HepG2 (cell line): Measurements from ENCODE around the gene KCNK18. TPM values are rescaled to one million over a fixed set of nuclear protein-coding genes. Genes with fewer than 3 reads are reported as not detected.

ENCODE experiments used
- ADNP ChIP-seq: sonication (generic); formaldehyde crosslinking; IDR thresholded peaks from 2 replicates; pipeline ENCODE4 v1.4.0; 2020; ENCODE audit warnings: missing genetic modification reagents
- AGO2 ChIP-seq: fragments of 200-400 bp; formaldehyde crosslinking; optimal IDR thresholded peaks from 2 replicates; pipeline ENCODE3; 2017; ENCODE audit warnings: mild to moderate bottlenecking, low read depth, low read length, moderate library complexity
- ATF7 ChIP-seq, 2 experiments: fragments of 450-650 bp in 1 of 2; sonication (generic) in 1 of 2; formaldehyde crosslinking in 1 of 2; IDR thresholded peaks; 2 replicates each; pipeline versions ENCODE4 v1.4.0 to v1.6.1; 2016 to 2020; ENCODE audit warnings: antibody characterized with exemption in 1 of 2, mild to moderate bottlenecking in 1 of 2, missing genetic modification reagents in 1 of 2
- HOXA3 ChIP-seq: sonication (generic); formaldehyde crosslinking; IDR thresholded peaks from 2 replicates; pipeline ENCODE4 v1.5.0; 2020; ENCODE audit warnings: missing genetic modification reagents
- IRF2 ChIP-seq: IDR thresholded peaks from 2 replicates; pipeline ENCODE4 v1.6.1; 2018; ENCODE audit warnings: missing genetic modification reagents, missing compliant biosample characterization
- MATR3 ChIP-seq: sonication (generic); formaldehyde crosslinking; IDR thresholded peaks from 2 replicates; pipeline ENCODE4 v1.4.0; 2020; ENCODE audit warnings: missing genetic modification reagents
- NFKBIZ ChIP-seq: IDR thresholded peaks from 2 replicates; pipeline ENCODE4 v1.6.1; 2018; ENCODE audit warnings: missing genetic modification reagents, missing compliant biosample characterization
- PPARG ChIP-seq: conservative IDR thresholded peaks from 2 replicates; pipeline ENCODE4 v1.6.1; 2016; ENCODE audit warnings: missing biosample characterization, missing genetic modification reagents
- SIN3A ChIP-seq: IDR thresholded peaks from 2 replicates; pipeline ENCODE4 v1.6.1; 2011; ENCODE audit warnings: low read depth, mild to moderate bottlenecking, control low read depth, low read length, borderline replicate concordance
- SOX5 ChIP-seq: IDR thresholded peaks from 2 replicates; pipeline ENCODE4 v1.6.1; 2016; ENCODE audit warnings: borderline replicate concordance
- STAG1 ChIP-seq: sonication (generic); formaldehyde crosslinking; IDR thresholded peaks from 2 replicates; pipeline ENCODE4 v1.4.0; 2020; ENCODE audit warnings: missing genetic modification reagents
- ZFP36 ChIP-seq: fragments of 150-350 bp; IDR thresholded peaks from 2 replicates; pipeline ENCODE4 v1.6.1; 2018; ENCODE audit warnings: borderline replicate concordance, low read length, low read depth; ENCODE audit not compliant: partially characterized antibody
- ZFY ChIP-seq: sonication (generic); formaldehyde crosslinking; IDR thresholded peaks from 2 replicates; pipeline ENCODE4 v1.4.0; 2020; ENCODE audit warnings: missing genetic modification reagents
- ZIK1 ChIP-seq: sonication (generic); formaldehyde crosslinking; IDR thresholded peaks from 2 replicates; pipeline ENCODE4 v1.5.0; 2020; ENCODE audit warnings: mild to moderate bottlenecking, low read depth, missing genetic modification reagents, borderline replicate concordance
- ZNF121 ChIP-seq: sonication (generic); formaldehyde crosslinking; IDR thresholded peaks from 2 replicates; pipeline ENCODE4 v1.5.0; 2020; ENCODE audit warnings: mild to moderate bottlenecking, missing genetic modification reagents
- ZNF253 ChIP-seq: sonication (generic); formaldehyde crosslinking; IDR thresholded peaks from 2 replicates; pipeline ENCODE4 v1.8.0; 2022; ENCODE audit warnings: mild to moderate bottlenecking, missing genetic modification reagents, borderline replicate concordance
- ZNF530 ChIP-seq: sonication (generic); formaldehyde crosslinking; IDR thresholded peaks from 2 replicates; pipeline ENCODE4 v1.5.0; 2020; ENCODE audit warnings: low read depth, mild to moderate bottlenecking, missing genetic modification reagents
- ZSCAN30 ChIP-seq: sonication (generic); formaldehyde crosslinking; IDR thresholded peaks from 2 replicates; pipeline ENCODE4 v1.5.0; 2020; ENCODE audit warnings: mild to moderate bottlenecking, missing genetic modification reagents
- polyA plus RNA-seq, 8 experiments: library from polyadenylated mRNA; depleted of rRNA in 3 of 8; stranded (reverse) in 7 of 8; unstranded in 1 of 8; fragments of >200 nt; fragmentation: Illumina TruSeq in 4 of 8; extraction: Trizol in 4 of 8; gene quantifications; 2 replicates each; pipeline versions ENCODE4 v1.2.1 to v1.2.3, GENCODE V29; 2011 to 2016; ENCODE audit warnings: low read depth in 4 of 8, missing spikeins in 1 of 8, mixed read lengths in 1 of 8; ENCODE audit not compliant: insufficient read depth in 1 of 8
- total RNA-seq, 5 experiments: library from RNA; depleted of rRNA; stranded (reverse); fragments of >200 nt; fragmentation: Illumina TruSeq; extraction: Trizol; gene quantifications; 2 replicates each; pipeline ENCODE4 v1.2.3, GENCODE V29; 2016; ENCODE audit warnings: low read depth in 1 of 5
- TF ChIP-seq, protein P1 (sequence below): sonication (generic); formaldehyde crosslinking; IDR thresholded peaks from 2 replicates; pipeline ENCODE4 v1.5.0; 2020; ENCODE audit warnings: mild to moderate bottlenecking, missing genetic modification reagents
- TF ChIP-seq, protein P2 (sequence below): sonication (generic); formaldehyde crosslinking; conservative IDR thresholded peaks from 2 replicates; pipeline ENCODE4 v1.4.0; 2020; ENCODE audit warnings: missing genetic modification reagents
- TF ChIP-seq, protein P3 (sequence below): sonication (generic); formaldehyde crosslinking; IDR thresholded peaks from 2 replicates; pipeline ENCODE4 v1.4.0; 2020; ENCODE audit warnings: missing genetic modification reagents, mild to moderate bottlenecking, borderline replicate concordance
- TF ChIP-seq, protein P4 (sequence below): sonication (generic); formaldehyde crosslinking; IDR thresholded peaks from 2 replicates; pipeline ENCODE4 v1.5.0; 2020; ENCODE audit warnings: missing genetic modification reagents, mild to moderate bottlenecking, borderline replicate concordance

Gene KCNK18
- total and polyA plus RNA-seq, 2 of the 13 experiments (the other 11 are each of a cell fraction or from before 2014, with no cell fraction given): not detected

DNA sequence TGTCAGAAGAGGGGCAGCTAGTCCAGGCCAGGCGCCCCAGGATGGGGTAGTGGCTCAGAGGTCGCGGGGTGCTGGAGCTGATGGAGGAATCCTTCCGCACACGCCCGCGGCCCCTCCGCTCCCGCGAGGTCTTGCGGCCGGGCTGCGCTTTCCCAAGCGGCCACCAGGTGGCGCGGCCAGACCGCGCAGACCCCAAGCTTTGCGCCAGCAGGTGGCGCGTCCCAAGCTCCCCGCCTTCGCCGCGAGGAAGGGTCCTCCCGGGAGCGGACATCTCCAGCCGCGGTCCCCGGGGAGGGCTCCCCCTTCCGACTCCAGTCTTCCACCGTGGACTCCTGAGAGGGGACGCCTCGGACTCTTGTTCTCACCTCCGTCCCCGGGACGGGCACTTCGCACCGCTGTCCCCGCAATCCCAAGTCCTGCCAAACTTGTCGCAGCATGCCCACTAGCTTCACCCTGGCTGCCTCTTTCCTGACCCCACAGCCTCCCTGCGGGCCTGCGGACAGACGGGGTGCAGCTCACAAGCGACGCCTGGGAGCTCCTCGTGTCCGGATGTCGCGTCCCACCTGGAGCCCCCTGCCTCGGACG lies 19.4 kb downstream of the KCNK18 start (continued):
- TF ChIP-seq ZNF253 (no peak), ZSCAN30 (CRISPR knock-in tag) (peak; percentile 82; the same call in 1 of the 2 replicates), ZNF530 (CRISPR knock-in tag) (no peak), SIN3A (no peak), IRF2 (CRISPR knock-in tag) (peak; percentile 71), ADNP (no peak), NFKBIZ (no peak), PPARG (CRISPR knock-in tag) (no peak), ATF7 (IDR thresholded peaks at IDR 0.05) (no peak), ATF7 (CRISPR knock-in tag; IDR thresholded peaks at IDR 0.05) (no peak), AGO2 (no peak), MATR3 (CRISPR knock-in tag) (no peak), STAG1 (CRISPR knock-in tag) (peak; percentile 98), SOX5 (CRISPR knock-in tag) (peak; percentile 33; the same call in 1 of the 2 replicates), HOXA3 (CRISPR knock-in tag) (peak; percentile 59; the same call in 1 of the 2 replicates), ZIK1 (CRISPR knock-in tag) (no peak), ZFY (CRISPR knock-in tag) (no peak), ZNF121 (CRISPR knock-in tag) (no peak), ZFP36 (no peak)
- TF ChIP-seq, protein P1, sequence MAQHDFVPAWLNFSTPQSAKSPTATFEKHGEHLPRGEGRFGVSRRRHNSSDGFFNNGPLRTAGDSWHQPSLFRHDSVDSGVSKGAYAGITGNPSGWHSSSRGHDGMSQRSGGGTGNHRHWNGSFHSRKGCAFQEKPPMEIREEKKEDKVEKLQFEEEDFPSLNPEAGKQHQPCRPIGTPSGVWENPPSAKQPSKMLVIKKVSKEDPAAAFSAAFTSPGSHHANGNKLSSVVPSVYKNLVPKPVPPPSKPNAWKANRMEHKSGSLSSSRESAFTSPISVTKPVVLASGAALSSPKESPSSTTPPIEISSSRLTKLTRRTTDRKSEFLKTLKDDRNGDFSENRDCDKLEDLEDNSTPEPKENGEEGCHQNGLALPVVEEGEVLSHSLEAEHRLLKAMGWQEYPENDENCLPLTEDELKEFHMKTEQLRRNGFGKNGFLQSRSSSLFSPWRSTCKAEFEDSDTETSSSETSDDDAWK (CRISPR knock-in tag): no peak
- TF ChIP-seq, protein P2, sequence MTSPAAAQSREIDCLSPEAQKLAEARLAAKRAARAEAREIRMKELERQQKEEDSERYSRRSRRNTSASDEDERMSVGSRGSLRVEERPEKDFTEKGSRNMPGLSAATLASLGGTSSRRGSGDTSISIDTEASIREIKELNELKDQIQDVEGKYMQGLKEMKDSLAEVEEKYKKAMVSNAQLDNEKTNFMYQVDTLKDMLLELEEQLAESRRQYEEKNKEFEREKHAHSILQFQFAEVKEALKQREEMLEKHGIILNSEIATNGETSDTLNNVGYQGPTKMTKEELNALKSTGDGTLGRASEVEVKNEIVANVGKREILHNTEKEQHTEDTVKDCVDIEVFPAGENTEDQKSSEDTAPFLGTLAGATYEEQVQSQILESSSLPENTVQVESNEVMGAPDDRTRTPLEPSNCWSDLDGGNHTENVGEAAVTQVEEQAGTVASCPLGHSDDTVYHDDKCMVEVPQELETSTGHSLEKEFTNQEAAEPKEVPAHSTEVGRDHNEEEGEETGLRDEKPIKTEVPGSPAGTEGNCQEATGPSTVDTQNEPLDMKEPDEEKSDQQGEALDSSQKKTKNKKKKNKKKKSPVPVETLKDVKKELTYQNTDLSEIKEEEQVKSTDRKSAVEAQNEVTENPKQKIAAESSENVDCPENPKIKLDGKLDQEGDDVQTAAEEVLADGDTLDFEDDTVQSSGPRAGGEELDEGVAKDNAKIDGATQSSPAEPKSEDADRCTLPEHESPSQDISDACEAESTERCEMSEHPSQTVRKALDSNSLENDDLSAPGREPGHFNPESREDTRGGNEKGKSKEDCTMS: no peak
- TF ChIP-seq, protein P3, sequence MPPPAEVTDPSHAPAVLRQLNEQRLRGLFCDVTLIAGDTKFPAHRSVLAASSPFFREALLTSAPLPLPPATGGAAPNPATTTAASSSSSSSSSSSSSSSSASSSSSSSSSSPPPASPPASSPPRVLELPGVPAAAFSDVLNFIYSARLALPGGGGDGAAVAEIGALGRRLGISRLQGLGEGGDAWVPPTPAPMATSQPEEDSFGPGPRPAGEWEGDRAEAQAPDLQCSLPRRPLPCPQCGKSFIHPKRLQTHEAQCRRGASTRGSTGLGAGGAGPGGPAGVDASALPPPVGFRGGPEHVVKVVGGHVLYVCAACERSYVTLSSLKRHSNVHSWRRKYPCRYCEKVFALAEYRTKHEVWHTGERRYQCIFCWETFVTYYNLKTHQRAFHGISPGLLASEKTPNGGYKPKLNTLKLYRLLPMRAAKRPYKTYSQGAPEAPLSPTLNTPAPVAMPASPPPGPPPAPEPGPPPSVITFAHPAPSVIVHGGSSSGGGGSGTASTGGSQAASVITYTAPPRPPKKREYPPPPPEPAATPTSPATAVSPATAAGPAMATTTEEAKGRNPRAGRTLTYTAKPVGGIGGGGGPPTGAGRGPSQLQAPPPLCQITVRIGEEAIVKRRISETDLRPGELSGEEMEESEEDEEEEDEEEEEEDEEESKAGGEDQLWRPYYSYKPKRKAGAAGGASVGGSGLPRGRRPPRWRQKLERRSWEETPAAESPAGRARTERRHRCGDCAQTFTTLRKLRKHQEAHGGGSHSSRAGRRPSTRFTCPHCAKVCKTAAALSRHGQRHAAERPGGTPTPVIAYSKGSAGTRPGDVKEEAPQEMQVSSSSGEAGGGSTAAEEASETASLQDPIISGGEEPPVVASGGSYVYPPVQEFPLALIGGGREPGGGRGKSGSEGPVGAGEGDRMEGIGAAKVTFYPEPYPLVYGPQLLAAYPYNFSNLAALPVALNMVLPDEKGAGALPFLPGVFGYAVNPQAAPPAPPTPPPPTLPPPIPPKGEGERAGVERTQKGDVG (CRISPR knock-in tag): peak; percentile 22; the same call in 1 of the 2 replicates
- TF ChIP-seq, protein P4, sequence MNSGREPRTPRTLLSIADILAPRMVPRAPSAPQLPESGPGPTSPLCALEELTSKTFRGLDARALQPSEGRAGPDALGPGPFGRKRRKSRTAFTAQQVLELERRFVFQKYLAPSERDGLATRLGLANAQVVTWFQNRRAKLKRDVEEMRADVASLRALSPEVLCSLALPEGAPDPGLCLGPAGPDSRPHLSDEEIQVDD (CRISPR knock-in tag): no peak
